Retina (tissue), 1 donor: Measurements from ENCODE around the gene ZNF831.

Experiments used
- DNase-seq: peaks from one replicate; pipeline ENCODE4 v3.0.0-alpha.2; 2016

The ZNF831 gene

DNA sequence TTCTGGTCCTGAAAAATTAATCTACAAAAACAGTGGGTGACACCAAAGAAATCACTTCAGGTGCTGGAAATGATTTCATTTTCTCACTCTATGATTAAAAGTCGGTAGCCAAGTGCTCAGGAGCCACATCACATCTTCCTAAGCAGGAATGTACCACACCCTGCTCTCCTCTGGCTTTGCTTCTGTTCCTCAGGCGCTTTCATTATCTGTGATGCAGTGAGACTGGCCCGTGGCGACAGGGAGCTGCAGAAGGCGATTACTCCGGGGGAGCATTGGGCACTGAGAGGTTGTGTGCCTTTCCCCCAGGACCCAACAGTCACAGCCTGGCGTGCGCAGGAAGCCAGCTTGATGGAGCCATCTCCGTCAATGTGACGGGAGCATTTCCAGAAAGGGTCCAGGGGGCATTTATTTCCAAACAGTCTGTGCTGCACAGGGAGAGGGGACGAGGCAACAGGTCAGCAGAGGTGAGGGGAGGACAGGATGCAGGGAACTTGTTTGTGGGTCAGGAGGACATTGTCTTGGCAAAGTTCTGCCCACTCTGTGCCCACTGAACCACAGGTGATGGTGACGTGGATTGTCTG lies 5.6 kb upstream of the ZNF831 start:
- no peak for DNase-seq

DNA sequence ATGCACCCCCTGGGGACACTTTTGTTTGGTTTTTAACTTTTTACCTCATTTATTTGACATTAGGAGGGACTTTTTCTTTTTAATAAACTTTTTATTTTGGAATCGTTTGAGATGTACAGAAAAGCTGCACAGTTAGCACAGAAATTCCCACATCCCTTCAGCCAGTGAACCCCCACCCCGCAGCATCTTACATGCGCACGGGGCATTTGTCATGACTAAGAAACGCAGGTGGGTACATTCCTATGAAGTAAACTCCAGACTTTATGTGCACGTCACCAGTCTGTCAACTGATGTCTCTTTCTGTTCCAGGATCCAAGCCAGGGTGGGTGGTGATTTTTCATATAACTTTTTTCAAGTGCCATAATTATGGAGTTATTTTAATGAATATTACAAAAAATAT lies 4.9 kb upstream of the ZNF831 start:
- DNase-seq, result no peak

DNA sequence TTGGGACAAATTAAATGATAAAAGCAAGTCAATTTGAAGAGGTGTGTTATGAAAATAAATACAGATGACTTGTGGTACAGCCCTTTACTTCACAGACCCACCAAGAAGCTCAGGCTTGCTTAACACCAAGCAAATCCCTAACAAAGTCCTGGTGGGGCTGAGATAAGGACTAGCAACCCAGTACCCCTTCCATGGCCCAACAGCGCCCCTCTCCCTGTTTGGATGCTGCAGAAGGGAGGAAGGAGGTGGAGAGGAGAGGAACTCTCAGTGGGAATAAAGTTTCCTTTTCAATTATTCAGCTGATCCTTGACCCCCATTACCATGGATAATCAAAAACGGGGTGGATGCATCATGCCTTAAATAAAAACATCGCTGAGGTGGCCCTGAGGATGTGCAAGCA lies 4.5 kb upstream of the ZNF831 start:
- DNase-seq, result no peak

DNA sequence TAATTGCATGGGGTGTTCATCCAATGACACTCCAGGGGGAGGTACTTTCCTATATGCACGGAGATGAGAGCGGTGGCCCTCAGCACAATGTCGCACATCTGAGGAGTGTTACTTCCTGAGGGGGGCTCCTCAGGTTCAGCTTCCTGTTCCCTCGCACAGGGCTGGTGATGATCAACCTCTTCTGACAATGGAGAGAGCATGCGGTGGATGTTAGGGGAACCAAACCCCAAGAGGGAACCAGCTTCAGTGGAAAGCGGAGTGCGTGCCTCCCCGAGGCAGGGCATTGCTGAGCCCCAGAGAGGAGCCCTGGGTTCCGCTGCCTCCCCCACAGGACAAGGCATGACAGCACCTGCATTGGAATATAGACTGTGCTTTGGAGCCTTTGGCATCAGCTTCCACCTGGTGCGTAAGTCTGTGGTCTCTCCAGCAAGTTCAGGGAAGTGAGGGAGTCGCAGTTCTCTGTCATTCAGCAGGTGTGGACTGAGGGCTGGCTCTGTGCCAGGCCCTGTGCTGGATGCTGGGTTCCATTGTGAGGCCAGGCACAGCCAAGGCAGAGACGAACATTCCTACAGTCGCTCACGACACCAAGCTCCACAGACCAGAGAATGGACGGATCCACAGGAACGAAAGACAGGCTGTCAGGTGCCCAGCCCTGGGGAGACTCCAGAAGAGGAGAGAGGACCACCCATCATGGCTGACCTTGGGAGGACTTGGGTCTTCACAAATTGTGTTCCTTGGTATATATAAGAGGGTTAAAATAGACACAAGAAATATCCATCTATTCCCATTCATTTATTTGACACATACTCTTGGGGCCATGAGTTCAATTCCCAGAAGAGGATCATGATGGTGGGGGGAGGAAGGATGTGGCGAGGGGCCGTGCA lies 3.9 kb upstream of the ZNF831 start:
- no peak for DNase-seq

DNA sequence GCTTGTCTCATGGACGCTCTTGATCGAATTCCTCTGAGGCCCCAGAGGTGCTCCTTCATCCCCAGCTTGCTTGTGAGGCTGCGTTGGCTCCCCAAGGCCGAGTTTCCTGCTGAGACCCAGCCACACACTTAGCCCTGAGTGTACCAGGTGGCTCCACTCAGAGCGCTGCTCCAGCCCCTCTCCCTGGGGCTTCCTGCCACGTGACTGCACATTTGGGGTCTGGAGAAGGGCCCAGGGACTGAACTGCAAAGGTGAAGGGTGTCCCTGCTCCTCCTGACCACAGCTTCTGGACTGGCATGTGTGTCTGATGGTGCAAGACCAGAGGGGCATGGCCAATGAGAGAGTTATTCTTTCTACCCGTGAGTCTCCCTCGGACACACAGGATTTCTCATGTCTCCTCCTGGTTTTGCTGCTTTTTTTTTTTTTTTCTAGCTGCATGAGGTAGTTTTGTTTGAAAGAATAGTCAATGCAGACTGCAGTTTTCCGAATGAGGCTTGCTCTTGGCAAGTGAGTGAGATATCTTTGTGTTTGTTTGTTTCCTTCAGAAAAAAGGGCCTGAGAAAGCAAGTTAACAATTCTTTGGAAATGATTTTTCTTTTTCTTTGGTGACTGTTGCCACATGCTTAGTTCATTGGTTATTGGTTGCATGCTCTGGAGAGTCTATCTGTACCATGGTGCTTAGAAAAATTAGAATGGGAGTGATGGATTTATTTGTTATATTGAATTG lies 3.1 kb upstream of the ZNF831 start:
- no peak for DNase-seq

DNA sequence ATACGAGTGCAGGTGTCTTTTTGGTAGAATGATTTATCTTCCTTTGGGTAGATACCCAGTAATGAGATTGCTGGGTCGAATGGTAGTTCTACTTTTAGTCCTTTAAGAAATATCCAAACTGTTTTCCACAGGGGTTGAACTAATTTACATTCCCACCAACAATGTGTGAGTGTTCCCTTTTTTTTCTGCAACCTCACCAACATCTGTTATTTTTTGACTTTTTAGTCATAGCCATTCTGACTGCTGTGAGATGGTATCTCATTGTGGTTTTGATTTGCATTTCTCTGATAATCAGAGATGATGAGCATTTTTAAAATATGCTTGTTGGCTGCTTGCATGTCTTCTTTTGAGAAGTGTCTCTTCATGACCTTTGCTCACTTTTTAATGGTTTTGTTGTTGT lies 1.9 kb upstream of the ZNF831 start:
- DNase-seq, result no peak

DNA sequence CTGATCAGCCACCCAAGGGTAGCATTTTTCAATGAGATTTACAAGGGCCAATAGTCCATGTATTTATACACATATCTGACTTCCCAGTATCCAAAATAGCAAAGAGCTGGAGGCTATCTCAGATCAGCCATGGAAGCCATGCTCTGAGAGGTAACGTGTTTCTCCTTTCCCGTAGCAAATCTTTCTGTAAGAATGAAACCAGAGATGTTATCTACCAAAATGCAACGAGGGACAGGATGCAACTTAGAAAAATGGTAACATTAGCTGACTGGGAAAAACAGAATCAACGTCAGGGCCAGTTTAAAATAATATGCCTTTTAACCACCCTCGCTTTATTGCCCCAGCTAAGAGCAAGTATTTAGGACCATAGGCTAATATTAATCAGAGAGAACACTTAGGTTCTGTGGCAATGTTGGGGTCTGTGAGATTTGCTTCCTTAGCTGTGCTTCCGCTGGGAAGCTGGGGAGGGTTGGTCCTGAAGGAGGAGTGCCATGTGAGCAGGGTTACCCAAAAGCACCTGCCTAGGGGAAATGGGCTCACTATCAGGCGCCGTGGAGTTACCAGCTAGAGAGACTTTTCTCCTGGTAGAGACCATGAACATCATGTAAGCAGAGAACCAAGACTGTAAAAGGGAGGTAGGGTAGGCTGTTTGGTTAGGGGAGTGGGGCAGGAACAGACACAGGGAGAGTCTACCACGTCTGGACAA lies 1.2 kb downstream of the ZNF831 start:
- DNase-seq, result no peak

DNA sequence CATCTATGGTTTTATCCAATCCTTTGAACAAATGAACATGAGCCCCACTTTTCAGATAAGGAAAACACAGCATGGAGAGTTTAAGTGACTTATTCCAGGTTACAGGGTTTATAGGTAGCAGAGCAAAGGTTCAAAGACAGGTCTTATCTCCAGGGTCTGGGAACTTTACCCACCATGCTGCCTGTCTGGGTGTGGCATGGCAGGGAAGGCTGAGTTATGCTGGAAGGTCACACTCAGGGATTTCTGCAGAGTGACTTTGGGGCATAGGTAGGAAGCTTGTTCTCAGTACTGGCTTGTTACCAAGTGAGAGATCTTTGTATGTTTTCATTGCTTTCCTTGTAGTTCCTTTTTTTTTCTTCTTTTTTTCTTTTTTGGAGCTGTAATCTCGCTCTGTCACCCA lies 1.8 kb downstream of the ZNF831 start:
- DNase-seq, result no peak

DNA sequence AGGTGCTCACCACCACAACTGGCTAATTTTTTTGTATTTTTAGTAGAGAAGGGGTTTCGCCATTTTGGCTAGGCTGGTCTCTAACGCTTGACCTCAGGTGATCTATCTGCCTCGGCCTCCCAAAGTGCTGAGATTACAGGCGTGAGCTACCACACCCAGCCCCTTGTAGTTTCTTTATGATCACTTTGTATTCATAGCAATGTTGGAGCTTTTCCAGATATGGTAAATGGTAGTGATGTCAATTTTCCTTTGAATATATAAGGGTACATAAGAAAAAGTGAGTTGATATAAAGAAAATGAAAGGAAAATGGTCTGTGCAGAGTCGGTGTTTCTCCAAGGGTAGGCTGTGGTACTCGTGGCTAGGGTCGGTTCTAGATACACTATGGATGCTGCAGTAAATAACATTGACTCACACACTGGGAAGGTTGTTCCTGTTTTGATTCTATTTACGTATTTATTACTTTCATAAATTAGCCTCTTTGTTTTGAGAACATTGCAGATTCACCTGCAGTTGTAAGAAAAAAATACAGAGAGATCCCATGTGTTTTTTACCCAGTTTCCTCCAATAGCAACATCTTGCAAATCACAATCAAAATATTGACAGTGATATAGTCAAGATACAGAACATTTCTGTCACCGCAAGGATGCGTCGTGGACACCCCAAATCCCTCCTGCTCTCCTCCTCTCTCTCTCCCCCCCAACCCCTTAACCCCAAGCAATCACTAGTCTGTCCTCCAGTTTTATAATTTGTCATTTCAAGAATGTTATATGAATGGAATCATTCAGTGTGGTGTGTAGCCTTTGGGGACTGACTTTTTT lies 2.5 kb downstream of the ZNF831 start:
- DNase-seq, result no peak

DNA sequence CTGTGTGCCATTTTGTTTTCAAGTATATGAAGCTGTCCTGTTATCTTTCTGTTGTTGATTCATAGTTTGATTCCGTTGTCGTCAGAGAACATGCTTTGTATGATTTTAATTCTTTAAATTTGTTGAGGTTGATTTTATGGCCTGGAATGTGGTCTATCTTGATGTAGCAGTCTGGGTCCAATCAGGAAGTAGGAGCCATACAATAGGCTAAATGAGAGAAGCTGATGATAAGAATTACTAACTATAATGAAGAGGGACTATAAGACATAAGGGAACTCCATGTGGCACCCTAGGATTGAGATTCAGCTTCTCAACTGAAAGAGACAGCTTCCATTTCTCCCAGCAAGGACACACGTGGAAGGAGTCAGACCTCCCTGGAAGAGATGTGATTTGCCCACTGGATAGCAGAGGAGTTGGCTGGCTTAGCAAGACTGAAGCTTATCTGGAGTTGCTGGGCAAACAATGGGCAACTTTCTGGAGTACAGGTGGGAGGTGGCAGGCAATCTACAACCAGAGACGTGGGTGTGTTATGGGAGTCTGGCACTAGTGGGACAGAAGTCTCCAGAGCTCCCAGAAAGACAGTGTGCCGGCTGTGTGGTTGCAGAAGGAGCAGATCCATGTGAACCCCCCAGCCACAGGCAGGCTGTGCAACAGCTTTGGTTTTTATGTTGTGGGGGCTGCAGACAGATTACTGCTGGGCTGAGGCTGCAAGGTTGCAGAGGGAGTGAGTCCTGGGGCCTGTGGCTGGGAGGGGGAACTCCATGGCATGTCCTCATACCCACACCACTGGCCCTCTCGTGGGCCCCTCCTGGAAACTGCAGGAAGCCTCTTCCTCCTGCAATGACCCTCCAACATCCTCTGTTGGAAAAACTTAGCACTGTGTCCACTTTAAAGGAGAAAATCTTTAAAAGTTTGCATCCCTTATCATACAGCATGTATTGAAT lies 7.1 kb downstream of the ZNF831 start:
- no peak for DNase-seq

DNA sequence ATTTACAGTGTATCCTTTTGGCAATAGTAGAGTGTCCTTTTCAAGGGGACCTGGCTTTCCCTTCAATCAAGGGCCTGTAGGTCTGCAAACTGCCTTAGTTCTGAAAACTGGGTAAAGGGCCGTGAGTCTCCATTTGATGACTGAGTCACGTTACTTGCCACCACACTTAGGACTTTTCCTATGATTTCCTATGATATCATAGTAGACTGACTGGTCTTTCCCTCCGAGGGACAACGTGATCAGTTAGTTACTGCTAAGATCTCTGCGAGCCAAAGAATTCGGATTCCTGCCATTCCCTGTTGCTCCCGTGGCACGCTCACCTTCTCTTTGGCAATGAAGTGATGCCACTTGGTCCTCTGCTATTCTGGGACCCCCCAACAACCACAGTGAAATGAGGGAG lies 8.4 kb downstream of the ZNF831 start:
- no peak for DNase-seq

DNA sequence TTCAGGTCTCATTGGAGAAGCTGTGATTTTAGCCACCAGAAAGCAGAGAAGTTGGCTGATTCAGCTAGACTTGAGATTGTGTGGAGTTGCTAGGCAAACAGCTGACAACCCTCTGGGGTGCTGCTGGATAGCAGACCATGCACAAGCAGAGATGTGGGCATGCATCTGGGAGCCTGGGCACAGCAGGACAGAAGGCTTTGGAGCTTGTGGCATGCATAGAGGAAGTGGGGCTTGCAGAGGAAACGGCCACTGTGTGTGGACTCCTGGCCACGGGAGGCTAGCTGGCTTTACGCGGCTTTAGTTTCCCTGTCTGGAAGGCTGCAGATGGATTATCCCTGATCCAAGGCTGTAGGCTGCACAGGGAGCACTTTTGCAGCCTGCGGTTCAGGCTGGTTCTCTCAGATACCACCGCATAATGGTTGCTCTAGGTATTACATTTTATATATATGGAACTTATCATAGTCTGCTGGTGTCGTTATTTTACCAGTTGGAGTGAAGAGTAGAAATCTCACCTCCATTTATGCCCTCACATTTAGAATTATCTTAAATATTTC lies 10.4 kb downstream of the ZNF831 start:
- no peak for DNase-seq

DNA sequence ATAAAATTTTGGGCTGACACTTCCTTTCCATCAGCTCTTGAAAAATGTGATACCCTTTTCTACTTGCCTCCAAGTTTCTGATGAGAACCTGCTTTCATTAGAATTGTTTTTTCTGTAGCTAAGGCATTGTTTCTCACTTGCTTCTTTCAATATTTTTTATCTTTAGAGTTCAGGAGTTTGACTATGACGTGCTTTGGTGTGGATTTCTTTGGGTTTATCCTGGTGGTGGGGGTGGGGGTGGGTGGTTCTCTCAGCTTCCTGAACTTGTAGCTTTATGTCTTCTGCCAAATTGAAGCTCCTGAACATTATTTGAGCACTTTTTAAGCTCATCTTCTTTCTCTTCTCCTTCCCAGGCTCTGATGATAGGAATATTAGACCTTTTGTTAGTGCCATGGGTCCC lies 11.4 kb downstream of the ZNF831 start:
- DNase-seq, result no peak

DNA sequence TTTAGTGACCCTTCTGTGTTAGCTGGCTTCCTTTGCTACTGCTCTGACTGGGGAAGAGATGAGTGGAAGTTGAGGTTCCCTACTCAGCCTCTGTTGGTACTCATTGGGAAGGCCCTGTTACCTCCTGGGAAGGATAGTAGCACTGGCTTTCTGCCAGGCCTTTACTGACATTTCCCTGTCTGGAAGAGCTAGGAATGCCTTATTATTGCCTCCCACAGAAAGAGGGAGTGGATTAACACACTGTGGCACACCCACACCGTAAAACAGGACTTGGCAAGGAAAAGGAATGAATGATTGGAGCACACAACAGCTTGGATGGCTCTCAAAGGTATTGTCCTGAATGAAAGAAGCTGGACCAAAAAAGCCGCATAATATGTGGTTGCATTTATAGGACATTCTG lies 12.2 kb downstream of the ZNF831 start:
- DNase-seq, result no peak

DNA sequence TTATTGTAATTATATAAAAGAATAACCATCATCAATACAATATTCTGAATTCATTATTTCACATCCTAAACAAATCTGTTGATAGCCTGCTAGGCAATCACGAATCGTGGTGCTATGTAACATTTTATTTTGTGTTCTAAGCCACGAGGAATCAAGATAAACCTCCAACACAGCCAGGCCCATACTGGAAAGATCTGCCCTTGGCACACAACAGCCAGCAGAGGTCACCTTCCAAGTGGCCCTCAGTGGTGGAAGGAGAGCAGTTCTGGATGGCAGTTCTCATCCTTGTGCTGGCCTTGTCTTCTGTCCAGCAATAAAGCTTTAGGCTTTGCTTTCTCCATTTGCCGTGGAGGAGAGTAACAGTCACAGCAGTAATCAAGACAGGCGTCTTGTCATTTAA lies 13.2 kb downstream of the ZNF831 start:
- no peak for DNase-seq

DNA sequence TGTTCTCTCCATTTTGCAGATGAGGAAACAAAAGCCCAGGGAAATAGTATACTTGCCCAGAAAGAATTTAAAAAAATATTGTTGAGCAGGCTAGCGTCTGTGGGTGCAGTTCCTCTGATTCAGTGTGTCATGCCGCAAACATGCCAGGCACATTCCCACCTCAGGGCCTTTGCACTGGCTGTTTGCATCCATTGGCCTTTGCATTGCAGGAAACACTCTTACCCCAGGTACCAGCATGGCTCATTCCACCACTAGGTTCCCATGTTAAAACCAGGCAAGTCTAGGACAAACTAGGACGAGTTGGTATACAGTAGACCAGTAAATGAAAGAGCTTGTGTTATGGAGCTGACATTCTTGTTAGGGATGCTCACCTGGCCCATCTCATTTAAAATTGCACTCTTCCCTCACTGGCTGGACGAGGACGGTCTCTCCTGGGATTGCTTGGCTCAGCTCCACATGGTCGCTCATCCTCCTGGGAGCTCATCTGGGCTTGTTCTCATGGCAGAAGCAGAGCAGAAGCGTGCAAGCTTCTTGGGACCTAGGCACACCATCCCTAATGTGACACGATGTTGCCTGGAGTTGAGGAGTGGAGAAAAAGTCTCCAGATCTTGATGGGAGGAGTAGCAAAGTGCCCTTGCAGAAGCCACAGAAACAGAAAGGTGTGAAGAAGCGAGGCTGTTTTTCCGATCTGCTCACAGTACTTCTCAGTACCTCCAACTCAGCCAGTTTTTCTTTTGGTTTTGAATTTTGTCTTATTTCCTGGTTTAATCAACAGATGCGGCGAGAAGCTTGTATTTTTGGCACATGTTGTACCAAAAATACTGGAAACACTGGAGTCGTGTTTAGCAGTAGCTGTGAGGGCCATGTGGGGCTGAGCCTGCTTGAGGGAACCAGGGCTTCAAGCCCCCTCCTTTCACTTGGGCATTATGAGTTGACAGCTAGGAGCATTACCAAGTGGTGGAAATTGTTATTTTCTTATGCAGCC lies 13.9 kb downstream of the ZNF831 start:
- DNase-seq, result no peak

DNA sequence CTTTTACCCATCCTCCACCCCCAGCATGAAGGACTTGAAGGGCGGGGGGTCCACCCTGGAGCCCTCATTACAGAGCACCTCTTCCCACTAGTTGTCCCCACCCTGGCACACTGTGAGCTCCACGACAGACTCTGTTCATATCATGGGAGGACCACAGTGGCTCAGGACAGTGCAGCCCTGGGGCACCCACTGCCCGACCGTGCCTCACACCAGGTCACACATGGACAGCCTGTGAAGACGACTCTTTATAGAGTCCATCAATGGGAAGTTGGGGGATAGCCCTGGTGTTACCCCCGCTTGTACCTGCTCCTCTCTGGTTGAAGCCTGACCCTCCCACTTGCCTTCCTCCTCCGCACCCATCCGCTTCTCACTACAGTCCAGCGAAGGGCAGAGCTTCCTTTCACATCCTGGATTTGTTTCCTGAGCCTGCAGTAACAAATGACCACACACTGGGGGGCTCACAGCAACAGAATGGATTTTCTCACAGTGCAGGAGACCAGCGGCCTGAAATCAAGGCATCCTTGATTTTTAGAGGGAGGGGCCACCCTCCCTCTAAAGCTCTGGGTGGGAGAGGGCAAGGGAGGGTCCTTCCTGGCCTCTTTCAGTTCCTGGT lies 15.5 kb downstream of the ZNF831 start:
- DNase-seq, result no peak

DNA sequence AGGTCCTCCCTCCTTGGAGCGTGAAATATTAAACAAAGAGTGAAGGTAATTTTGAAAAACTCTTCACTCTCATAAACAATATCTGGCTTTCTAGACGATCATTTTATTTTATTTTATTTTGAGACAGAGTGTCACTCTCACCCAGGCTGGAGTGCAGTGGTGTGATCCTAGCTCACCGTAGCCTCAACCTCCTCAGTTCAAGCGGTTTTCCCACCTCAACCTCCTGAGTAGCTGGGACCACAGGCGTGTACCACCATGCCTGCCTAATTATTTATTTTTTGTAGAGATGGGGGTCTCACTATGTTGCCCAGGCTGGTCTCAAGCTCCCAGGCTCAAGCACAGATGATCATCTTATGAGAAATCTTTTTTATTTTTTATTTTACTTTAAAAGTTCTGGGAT lies 16.4 kb downstream of the ZNF831 start:
- DNase-seq, result no peak

DNA sequence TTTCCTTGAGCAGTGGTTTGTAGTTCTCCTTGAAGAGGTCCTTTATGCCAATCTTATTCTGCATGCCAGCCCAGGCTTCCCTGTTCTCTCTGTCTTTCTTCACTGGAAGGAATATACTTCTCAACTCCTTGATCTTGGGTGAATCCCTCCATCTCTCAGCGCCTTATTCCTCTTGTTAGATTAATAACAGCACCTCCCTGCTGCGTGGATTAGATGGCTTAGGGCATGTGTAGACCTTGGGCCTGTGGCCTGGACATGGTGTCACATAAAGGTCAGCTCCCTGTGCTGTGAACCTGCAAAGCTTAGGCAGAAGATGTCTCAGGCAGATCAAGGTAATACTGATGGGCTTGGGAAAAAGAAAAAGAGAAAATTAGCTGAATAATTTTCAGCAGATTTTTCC lies 18.3 kb downstream of the ZNF831 start:
- DNase-seq, result no peak
